DMS 273 treated with DMSO at 0.1 percent for 48 hours (cell line): ENCODE data around the gene SEMA3G.

ENCODE experiments used
- DNase-seq: peaks from one replicate; lab custom pipeline; 2025; lab: John Stamatoyannopoulos, UW

The SEMA3G gene

DNA sequence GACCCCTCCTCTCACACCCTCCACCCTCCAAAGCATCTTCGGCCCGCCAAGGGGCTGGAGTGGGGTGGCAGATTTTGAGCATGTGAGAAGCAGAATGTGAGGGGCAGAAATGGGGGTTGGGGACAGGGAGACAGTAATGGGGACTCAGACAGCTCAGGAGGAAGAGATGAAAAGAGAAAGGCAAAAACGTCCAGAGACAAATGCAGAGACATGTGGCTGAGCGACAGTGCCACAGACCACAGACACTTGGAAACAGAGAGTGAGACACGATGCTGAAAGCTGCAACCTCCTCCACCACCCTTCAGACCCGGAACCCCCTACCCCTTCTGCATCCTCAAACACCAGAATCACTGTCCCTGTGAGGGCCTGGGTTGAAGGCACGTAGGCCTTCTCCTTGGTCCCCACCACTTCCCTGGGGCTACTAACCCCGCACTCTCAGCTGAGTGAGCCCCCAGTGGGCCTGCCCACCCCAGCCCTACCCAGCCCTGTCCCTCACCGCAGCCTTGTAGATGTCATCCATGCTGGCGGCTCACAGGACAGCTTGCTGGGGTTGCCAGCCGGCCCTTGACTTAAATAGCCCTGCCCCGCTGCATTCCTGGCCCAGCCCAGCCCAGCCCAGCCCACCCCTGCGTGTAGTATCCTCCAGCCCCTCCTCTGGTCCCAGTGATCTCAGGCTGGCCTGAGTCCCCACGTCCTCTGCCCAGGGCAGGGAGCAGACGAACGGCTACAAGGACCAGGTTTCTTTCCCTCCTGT is 8.8 kb upstream of the SEMA3G start, which contains the start of gene TNNC1:
TNNC1 (minus strand) TSS at position 546 of the 754 bp plus-strand sequence; CDS start at position 520, 26 bp downstream.
- DNase-seq: no peak

DNA sequence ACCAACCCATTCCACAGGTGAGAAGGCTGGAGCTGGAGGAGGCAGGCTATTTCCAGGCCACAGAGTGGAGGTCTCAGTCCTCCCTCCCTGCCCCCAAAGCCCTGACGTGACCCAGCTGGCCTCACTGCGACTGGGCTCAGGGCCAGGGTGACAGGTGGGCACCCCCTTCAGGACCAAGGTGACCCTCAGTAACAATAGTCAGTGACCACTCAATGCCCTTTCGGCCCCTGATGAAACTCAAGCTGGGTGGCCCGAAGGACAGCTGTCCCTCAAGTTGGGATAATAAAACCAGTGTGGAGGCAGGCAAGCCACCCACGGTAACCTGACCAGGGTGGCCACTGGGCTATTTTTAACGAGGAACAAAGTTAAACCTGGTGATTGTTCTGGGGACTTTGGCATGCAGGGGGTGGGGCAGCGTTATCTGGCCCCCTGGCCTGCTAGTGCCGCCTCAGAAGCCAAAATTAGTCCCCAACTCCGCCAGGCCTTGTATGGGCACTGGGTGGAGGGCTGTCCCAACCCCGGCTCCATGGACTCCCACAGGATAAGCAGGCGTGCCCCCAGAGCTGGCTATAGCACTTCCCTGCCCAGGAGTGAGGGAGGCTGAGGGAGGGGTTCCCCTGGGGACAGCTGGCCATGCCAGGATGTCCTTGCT is 7.8 kb upstream of the SEMA3G start:
- no peak for DNase-seq

- no peak for DNase-seq
Measured at GRCh38 chr3:52452126-52452525, 7.2 kb upstream of the SEMA3G start.

GRCh38 chr3:52451237-52452083 is 6.6 kb upstream of the SEMA3G start:
- DNase-seq: no peak

- no peak for DNase-seq
Measured at GRCh38 chr3:52450489-52451236, 5.8 kb upstream of the SEMA3G start.

GRCh38 chr3:52447512-52448355 is 2.8 kb upstream of the SEMA3G start:
- no peak for DNase-seq

DNA sequence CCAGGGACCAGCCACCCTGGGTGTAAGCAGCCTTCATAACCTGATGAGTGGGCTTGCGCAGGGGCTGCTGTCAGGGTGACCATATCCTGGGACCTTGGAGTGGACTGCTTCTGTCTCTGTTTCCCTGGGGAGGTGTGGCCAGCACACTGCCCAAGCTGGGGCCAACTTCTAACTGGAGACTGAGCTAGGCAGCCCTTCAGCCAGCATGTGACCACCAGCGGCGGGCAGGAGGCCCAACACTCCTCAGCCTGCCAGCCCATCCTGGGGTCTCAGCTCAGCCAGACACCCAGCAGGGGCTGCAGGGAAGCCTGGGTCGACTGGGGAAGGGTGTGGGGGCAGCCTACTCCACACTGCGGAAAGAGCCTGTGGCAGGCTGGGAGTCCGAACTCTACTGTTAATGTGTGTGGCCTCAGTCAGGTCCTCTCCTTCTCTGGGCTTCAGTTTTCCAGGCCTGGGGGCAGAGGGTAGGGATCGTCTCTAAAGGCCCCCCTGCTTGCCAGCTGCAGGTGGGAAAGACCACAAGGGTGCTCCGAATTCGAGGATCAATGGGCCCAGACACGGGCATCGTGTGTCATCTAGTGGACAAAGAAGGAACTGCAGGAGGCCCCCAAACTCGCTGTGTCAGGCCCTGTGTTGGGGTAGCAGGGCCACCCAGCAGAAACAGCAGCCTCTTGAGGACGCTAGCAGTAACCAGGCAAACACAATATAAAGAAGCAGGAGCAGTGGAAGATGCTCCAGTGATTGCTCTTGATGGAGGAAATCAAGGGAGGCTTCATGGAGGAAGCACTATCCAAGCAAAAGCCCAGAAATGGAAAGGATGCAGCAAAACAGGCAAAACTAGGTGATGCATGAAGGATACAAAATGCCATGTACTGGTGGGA is 2.0 kb upstream of the SEMA3G start:
- DNase-seq: no peak

DNA sequence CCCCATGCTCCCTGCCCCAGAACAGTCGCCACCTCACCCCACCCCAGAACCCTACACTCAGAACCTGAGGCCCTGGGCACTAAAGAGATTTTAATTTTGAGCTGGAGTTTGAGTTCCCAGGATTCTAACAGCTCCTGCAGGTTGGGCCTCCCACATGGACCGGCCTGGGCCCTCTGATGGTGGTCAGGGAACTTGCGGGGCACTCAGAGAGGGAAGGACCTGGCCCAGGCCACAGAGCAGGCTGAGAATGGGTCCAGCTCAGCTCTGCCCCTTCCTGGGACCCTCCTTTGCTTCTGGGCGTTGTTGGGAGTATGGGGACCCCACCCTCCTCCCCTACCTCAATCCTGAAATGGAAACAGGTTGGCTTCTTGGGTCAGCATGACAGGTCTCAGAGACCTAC is 1.1 kb upstream of the SEMA3G start:
- no peak for DNase-seq

DNA sequence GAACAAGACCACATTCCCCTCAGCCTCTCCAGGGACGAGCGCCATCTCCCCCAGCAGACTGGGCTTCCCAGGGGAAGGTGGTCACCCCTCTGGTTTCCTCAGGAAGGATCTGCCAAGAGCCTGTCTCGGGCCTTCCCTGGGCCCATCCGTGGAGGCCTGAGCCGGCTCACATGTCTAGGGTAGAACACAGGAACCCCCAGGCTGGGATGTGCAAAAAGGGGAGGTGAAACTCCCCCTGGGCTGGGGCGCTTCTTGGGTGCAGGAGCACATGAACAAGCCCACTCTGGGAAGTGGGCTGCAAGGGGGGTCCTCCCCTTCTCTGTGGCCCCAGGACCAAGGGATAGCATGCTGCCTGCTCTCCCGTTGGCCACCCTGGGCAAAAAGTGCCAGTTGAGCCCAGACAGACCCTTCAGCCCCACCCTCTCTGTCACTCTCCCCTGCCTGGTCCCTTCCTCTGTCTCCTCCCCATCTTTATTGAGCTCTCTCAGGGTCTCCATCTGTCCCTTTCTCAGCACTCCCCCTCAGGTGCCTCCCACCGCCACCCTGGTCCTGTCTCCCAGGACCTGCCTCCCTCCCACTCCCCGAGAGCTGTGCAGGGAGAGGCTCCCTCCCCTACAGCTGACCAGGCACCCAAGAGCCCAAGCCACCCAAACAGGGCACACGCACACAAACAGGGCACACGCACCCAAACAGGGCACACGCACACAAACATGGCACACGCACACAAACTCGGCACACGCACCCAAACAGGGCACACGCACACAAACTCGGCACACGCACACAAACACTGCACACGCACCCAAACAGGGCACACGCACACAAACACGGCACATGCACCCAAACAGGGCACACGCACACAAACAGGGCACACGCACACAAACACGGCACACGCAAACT is 864 bp downstream of the SEMA3G start:
- no peak for DNase-seq

GRCh38 chr3:52443268-52443610 is 1.7 kb downstream of the SEMA3G start:
- no peak for DNase-seq

GRCh38 chr3:52442409-52443267 is 2.3 kb downstream of the SEMA3G start:
- no peak for DNase-seq

GRCh38 chr3:52441772-52442332 is 3.1 kb downstream of the SEMA3G start:
- no peak for DNase-seq

DNA sequence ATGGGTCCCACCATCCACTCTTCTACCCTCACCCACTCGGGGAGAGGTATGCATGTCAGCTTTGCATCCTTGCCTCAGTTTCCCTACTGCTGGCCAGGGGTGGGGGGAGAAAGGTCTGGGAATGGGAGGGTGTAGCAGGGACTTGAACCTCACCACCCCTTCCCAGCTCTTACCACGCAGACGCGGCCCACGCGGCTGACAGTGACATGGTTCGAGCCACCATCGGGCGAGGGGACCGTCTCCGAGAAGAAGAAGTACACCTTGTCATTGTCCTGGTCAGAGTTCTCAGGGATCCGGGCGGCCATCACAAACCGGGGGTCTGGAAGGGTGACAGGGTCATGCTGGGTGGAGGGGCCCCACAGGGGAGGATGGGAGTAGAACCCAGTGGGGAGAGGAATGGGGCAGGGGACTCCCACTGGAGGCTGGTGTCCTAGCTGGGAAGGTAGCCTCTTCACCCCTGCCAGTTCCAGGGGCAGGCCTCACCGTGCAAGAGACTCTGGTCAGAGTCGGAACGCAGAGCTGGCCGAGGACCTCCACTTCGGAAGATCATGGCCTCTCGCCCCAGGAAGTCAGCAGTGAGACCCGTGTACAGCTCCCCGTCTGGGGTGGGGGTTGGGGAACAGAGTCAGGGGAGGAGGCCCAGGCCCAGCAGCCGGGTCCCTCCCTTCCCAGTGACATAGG is 3.7 kb downstream of the SEMA3G start:
- no peak for DNase-seq

- DNase-seq: no peak
Measured at GRCh38 chr3:52440671-52441070, 4.2 kb downstream of the SEMA3G start.

GRCh38 chr3:52440249-52440551 is 4.7 kb downstream of the SEMA3G start:
- no peak for DNase-seq

- no peak for DNase-seq
Measured at GRCh38 chr3:52439426-52440248, 5.3 kb downstream of the SEMA3G start.
